WI38 (cell line): Measurements from ENCODE around the gene PPP1R16B.

ENCODE experiments used
- H3K4me3 ChIP-seq: 2 replicates; pipeline ENCODE4 v1.5.1; 2011; ENCODE audit warnings: low read depth, mild to moderate bottlenecking, control low read depth, low read length
- CTCF ChIP-seq: IDR thresholded peaks from 2 replicates; pipeline ENCODE4 v1.5.1; 2012; ENCODE audit warnings: low read depth, mild to moderate bottlenecking, control low read depth, low read length

Gene PPP1R16B

GRCh38 chr20:38917657-38918056 lies 112.2 kb downstream of the PPP1R16B start:
- no peak overlapping the region for H3K4me3 ChIP-seq

GRCh38 chr20:38918172-38918571 lies 112.7 kb downstream of the PPP1R16B start:
- no peak for TF ChIP-seq CTCF
- no peak overlapping the region for H3K4me3 ChIP-seq

More at GRCh38 chr20:38917657-38918056, 112.2 kb downstream of the PPP1R16B start:
- TF ChIP-seq CTCF, result no peak

GRCh38 chr20:38919683-38920082 lies 114.2 kb downstream of the PPP1R16B start:
- H3K4me3 ChIP-seq, result no peak overlapping the region
- no peak for TF ChIP-seq CTCF

- TF ChIP-seq CTCF, result no peak
Measured at GRCh38 chr20:38920411-38920810, 114.9 kb downstream of the PPP1R16B start.

GRCh38 chr20:38920851-38921250 lies 115.4 kb downstream of the PPP1R16B start:
- TF ChIP-seq CTCF, result no peak
- no peak overlapping the region for H3K4me3 ChIP-seq

More at GRCh38 chr20:38920411-38920810, 114.9 kb downstream of the PPP1R16B start:
- no peak overlapping the region for H3K4me3 ChIP-seq

GRCh38 chr20:38924718-38925117 lies 119.2 kb downstream of the PPP1R16B start:
- H3K4me3 ChIP-seq, result no peak overlapping the region

More at GRCh38 chr20:38924718-38925117, 119.2 kb downstream of the PPP1R16B start:
- TF ChIP-seq CTCF, result no peak
